PFSK-1 (cell line): ENCODE measurements around the gene ATRN.

Experiments used
- FOXP2 ChIP-seq: optimal IDR thresholded peaks from 2 replicates; pipeline ENCODE3; 2011; ENCODE audit warnings: borderline replicate concordance, control low read depth, inconsistent platforms; ENCODE audit not compliant: insufficient read depth; ENCODE audit errors: extremely low read length, extremely low read depth
- POLR2AphosphoS5 ChIP-seq: IDR thresholded peaks from 2 replicates; pipeline ENCODE4 v1.6.1; 2012; ENCODE audit warnings: low read depth, mild to moderate bottlenecking, control low read depth, low read length, moderate library complexity
- REST ChIP-seq, 2 experiments: IDR thresholded peaks; 2 replicates each; pipeline versions ENCODE4 v1.6.1 to v1.8.0; 2011 to 2012; ENCODE audit warnings: low read depth in 2 of 2, low read length in 2 of 2, control low read depth in 1 of 2, inconsistent platforms in 1 of 2, mild to moderate bottlenecking in 1 of 2, moderate library complexity in 1 of 2; ENCODE audit not compliant: insufficient read depth in 1 of 2
- TAF1 ChIP-seq: IDR thresholded peaks from 2 replicates; pipeline ENCODE4 v1.6.1; 2012; ENCODE audit warnings: low read length, control low read depth, borderline replicate concordance; ENCODE audit not compliant: insufficient read depth

GRCh38 chr20:3670945-3671344 is 200.1 kb downstream of the ATRN start:
- TF ChIP-seq REST (IDR thresholded peaks at IDR 0.05; ENCODE audit: insufficient read depth in 1 of 2, low read depth in 2 of 2, low read length in 2 of 2): no peak
- TF ChIP-seq POLR2AphosphoS5: no peak
- TF ChIP-seq FOXP2: no peak
- no peak for TF ChIP-seq TAF1
